ENCODE data around the gene ZFAND2A. TPM values are rescaled to one million over a fixed set of nuclear protein-coding genes. Genes with fewer than 3 reads are reported as not detected.

ZFAND2A gene
- total RNA-seq, 2 donors from 2014 or later = 10.2 to 16.2 TPM

DNA sequence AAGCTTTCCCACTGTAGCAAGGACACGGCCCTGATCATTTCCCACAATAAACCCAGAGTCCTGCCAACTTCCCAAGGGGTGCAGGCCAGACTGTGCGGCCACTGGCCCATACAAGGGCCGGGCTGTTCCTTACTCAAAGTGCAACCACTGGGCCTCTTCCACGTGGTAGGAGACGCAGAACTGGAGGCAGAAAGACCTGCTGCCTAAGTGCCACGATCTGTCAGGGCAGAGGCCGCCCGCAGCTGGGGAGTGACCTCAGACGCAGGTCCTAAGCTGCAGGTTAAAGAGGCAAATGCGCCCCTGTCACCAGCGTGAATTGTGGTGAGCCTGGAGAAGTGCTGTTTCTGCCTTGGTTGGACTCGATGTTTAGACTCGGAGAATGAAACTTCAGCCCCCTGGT, 45.9 kb downstream of the ZFAND2A start:
- Histone ChIP-seq H3K4me1 (peaks cover 0 to 5% of the 10 kb centered on the region in 2 donors), H3K9me3 (no peaks in the 10 kb centered on the region), H3K36me3 (no peaks in the 10 kb centered on the region), H3K27ac (no peak overlapping the region), H3K27me3 (no peaks in the 10 kb centered on the region), H3K4me3 (no peak overlapping the region)
- TF ChIP-seq, protein P1, sequence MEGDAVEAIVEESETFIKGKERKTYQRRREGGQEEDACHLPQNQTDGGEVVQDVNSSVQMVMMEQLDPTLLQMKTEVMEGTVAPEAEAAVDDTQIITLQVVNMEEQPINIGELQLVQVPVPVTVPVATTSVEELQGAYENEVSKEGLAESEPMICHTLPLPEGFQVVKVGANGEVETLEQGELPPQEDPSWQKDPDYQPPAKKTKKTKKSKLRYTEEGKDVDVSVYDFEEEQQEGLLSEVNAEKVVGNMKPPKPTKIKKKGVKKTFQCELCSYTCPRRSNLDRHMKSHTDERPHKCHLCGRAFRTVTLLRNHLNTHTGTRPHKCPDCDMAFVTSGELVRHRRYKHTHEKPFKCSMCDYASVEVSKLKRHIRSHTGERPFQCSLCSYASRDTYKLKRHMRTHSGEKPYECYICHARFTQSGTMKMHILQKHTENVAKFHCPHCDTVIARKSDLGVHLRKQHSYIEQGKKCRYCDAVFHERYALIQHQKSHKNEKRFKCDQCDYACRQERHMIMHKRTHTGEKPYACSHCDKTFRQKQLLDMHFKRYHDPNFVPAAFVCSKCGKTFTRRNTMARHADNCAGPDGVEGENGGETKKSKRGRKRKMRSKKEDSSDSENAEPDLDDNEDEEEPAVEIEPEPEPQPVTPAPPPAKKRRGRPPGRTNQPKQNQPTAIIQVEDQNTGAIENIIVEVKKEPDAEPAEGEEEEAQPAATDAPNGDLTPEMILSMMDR (IDR thresholded peaks at IDR 0.05) = no peak
- DNase-seq (ENCODE audit: low spot score) = no peak

GRCh38 chr7:1113548-1113885, 46.5 kb downstream of the ZFAND2A start:
- Histone ChIP-seq H3K36me3 (no peaks in the 10 kb centered on the region), H3K4me3 (no peak overlapping the region), H3K4me1 (peaks cover 0 to 5% of the 10 kb centered on the region in 2 donors), H3K9me3 (no peaks in the 10 kb centered on the region), H3K27ac (no peak overlapping the region), H3K27me3 (no peaks in the 10 kb centered on the region)
- TF ChIP-seq, protein P1 (IDR thresholded peaks at IDR 0.05) = no peak
- DNase-seq (ENCODE audit: low spot score) = no peak

DNA sequence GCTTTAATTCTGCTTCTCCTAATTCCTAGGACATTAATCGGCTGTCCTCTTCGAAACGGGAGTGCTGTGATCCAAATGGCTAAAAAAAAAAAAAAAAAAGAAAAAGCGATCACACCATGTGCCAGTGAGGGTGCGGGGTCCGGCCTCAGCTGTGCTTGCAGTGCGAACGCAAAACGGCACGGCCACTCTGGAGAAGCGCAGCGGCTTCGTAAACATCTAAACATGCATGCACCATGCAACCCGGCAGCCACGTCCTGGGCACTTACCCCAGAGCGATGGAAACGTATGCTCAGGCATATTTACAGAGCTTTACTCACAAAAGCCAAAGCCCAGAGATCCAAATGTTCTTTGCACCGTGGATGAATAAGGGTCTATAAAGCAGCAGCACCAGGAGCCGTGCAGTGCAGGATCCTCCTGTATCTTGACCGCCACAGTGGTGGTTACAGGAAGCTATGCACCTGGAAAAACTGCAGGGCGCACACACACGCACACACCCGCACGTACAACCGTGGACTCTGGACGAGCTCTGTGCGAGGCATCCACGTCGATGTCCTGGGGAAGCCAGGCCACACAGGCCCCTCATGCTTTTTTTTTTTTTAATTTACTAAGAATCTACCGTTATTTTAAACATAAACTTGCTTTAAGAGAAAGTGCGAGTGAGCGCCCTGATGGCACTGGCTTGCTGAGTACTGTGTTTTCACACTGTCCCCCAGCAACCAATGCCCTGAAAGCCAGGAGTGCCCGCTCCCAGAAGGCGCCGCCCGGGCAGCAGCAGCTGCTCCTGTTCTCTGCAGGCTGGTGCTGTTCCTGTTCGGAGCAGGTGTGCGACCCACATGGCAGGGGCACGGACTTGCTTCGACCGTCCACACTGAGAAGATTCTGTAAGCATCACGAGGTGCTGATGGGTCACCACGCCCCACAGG, 47.1 kb downstream of the ZFAND2A start:
- Histone ChIP-seq H3K27ac (no peak overlapping the region), H3K4me1 (peaks cover 0 to 5% of the 10 kb centered on the region in 2 donors), H3K9me3 (no peaks in the 10 kb centered on the region), H3K4me3 (no peak overlapping the region), H3K36me3 (no peaks in the 10 kb centered on the region), H3K27me3 (no peaks in the 10 kb centered on the region)
- DNase-seq (ENCODE audit: low spot score) = no peak
- TF ChIP-seq, protein P1 (IDR thresholded peaks at IDR 0.05) = no peak

GRCh38 chr7:1112109-1112508, 47.9 kb downstream of the ZFAND2A start:
- no peak for DNase-seq (ENCODE audit: low spot score)
- H3K4me3 ChIP-seq = no peak overlapping the region
- no peaks in the 10 kb centered on the region for H3K36me3 ChIP-seq
- peaks cover 0 to 5% of the 10 kb centered on the region in 2 donors for H3K4me1 ChIP-seq
- no peak overlapping the region for H3K27ac ChIP-seq
- no peaks in the 10 kb centered on the region for H3K27me3 ChIP-seq
- H3K9me3 ChIP-seq = no peaks in the 10 kb centered on the region
- TF ChIP-seq, protein P1 (IDR thresholded peaks at IDR 0.05) = no peak

DNA sequence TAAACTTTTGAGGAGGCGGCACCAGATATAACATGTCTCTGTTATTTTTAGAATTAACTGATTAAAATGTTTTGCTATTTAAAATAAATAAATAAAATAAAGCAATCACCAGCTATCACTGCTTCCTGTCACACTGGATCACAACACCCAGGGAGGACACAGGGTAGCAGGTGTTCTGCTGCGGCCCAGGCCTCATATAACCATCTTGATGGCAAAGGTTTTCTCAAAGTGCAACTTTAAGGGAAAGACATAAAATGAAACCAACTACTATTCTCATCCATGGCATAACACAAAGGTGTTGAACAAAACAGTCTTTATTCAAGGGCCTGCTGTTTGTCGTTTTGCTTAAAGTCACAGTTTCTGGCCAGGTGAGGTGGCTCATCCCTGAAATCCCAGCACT, 48.8 kb downstream of the ZFAND2A start:
- TF ChIP-seq, protein P1 (IDR thresholded peaks at IDR 0.05) = no peak
- Histone ChIP-seq H3K27me3 (no peaks in the 10 kb centered on the region), H3K27ac (no peak overlapping the region), H3K36me3 (no peaks in the 10 kb centered on the region), H3K4me1 (peaks cover 0 to 5% of the 10 kb centered on the region in 2 donors), H3K9me3 (no peaks in the 10 kb centered on the region), H3K4me3 (no peak overlapping the region)
- DNase-seq (ENCODE audit: low spot score) = no peak
